H9 (cell line): ENCODE measurements around the gene KIF16B. TPM values are rescaled to one million over a fixed set of nuclear protein-coding genes. Genes with fewer than 3 reads are reported as not detected.

ENCODE experiments used
- DNase-seq: peaks from one replicate; pipeline ENCODE4 v3.0.0-alpha.2; 2017
- H2AFZ ChIP-seq: one replicate; pipeline ENCODE4 v1.6.1; 2013; ENCODE audit warnings: mild to moderate bottlenecking, low read length, control low read depth, moderate library complexity
- H2AK5ac ChIP-seq: 2 replicates; pipeline ENCODE4 v1.6.1; 2013; ENCODE audit warnings: low read length, control low read depth, mixed read lengths; ENCODE audit not compliant: insufficient read length
- H2BK120ac ChIP-seq: one replicate; pipeline ENCODE4 v1.6.1; 2013; ENCODE audit warnings: low read depth, mild to moderate bottlenecking, low read length, control low read depth, inconsistent platforms; ENCODE audit not compliant: poor library complexity, severe bottlenecking
- H2BK12ac ChIP-seq: 2 replicates; pipeline ENCODE4 v1.6.1; 2013; ENCODE audit warnings: low read length, control low read depth, mixed read lengths, low read depth; ENCODE audit not compliant: insufficient read length
- H2BK15ac ChIP-seq: 2 replicates; pipeline ENCODE4 v1.6.1; 2013; ENCODE audit warnings: low read depth, low read length, control low read depth
- H2BK20ac ChIP-seq: one replicate; pipeline ENCODE4 v1.6.1; 2013; ENCODE audit warnings: low read depth, mild to moderate bottlenecking, low read length, control low read depth, inconsistent platforms; ENCODE audit not compliant: poor library complexity, severe bottlenecking
- H2BK5ac ChIP-seq: 2 replicates; pipeline ENCODE4 v1.6.1; 2013; ENCODE audit warnings: low read length, control low read depth, mixed read lengths; ENCODE audit not compliant: insufficient read length
- H3K14ac ChIP-seq: 2 replicates; pipeline ENCODE4 v1.6.1; 2013; ENCODE audit warnings: low read length, control low read depth; ENCODE audit not compliant: insufficient read depth
- H3K18ac ChIP-seq: 2 replicates; pipeline ENCODE4 v1.6.1; 2013; ENCODE audit warnings: low read depth, mild to moderate bottlenecking, mixed read lengths, low read length, control low read depth; ENCODE audit not compliant: insufficient read length
- H3K23ac ChIP-seq: 2 replicates; pipeline ENCODE4 v1.6.1; 2013; ENCODE audit warnings: low read length, control low read depth, mixed read lengths, low read depth; ENCODE audit not compliant: insufficient read length
- H3K23me2 ChIP-seq: 2 replicates; pipeline ENCODE4 v1.6.1; 2013; ENCODE audit warnings: low read depth, mild to moderate bottlenecking, mixed read lengths, low read length, control low read depth; ENCODE audit not compliant: insufficient read length, poor library complexity, severe bottlenecking
- H3K27ac ChIP-seq: 2 replicates; pipeline ENCODE4 v1.5.1; 2013; ENCODE audit warnings: low read length, control low read depth, mixed read lengths, low read depth; ENCODE audit not compliant: insufficient read length
- H3K27me3 ChIP-seq: 2 replicates; pipeline ENCODE4 v1.6.1; 2013; ENCODE audit warnings: low read length, control low read depth, inconsistent platforms; ENCODE audit not compliant: insufficient read depth
- H3K4ac ChIP-seq: 2 replicates; pipeline ENCODE4 v1.6.1; 2013; ENCODE audit warnings: low read depth, mild to moderate bottlenecking, control low read depth, inconsistent platforms, low read length, moderate library complexity
- H3K4me1 ChIP-seq: 2 replicates; pipeline ENCODE4 v1.6.1; 2013; ENCODE audit warnings: low read length, control low read depth, inconsistent platforms; ENCODE audit not compliant: insufficient read depth
- H3K4me2 ChIP-seq: 2 replicates; pipeline ENCODE4 v1.6.1; 2013; ENCODE audit warnings: low read length, control low read depth, mixed read lengths; ENCODE audit not compliant: insufficient read length, insufficient read depth
- H3K56ac ChIP-seq: 2 replicates; pipeline ENCODE4 v1.6.1; 2013; ENCODE audit warnings: low read depth, mild to moderate bottlenecking, mixed read lengths, low read length, control low read depth; ENCODE audit not compliant: insufficient read length
- H3K79me1 ChIP-seq: 2 replicates; pipeline ENCODE4 v1.6.1; 2013; ENCODE audit warnings: low read depth, mild to moderate bottlenecking, moderate library complexity, low read length, control low read depth, inconsistent platforms; ENCODE audit not compliant: insufficient read depth, poor library complexity, severe bottlenecking
- H3K79me2 ChIP-seq: 2 replicates; pipeline ENCODE4 v1.6.1; 2013; ENCODE audit warnings: low read length, control low read depth, inconsistent platforms; ENCODE audit not compliant: insufficient read depth
- H3K9ac ChIP-seq: 2 replicates; pipeline ENCODE4 v1.6.1; 2013; ENCODE audit warnings: low read length, control low read depth, mixed read lengths; ENCODE audit not compliant: insufficient read length; ENCODE audit errors: extremely low read depth
- H3K9me3 ChIP-seq: one replicate; pipeline ENCODE4 v1.6.1; 2013; ENCODE audit warnings: low read depth, low read length, inconsistent platforms; ENCODE audit not compliant: control insufficient read depth
- H3T11ph ChIP-seq: one replicate; pipeline ENCODE4 v1.6.1; 2013; ENCODE audit warnings: mild to moderate bottlenecking, low read length, control low read depth, inconsistent platforms
- H4K20me1 ChIP-seq: one replicate; pipeline ENCODE4 v1.6.1; 2013; ENCODE audit not compliant: control insufficient read depth, insufficient read length, insufficient read depth
- H4K5ac ChIP-seq: 2 replicates; pipeline ENCODE4 v1.6.1; 2013; ENCODE audit warnings: low read depth, mild to moderate bottlenecking, mixed read lengths, low read length, control low read depth; ENCODE audit not compliant: insufficient read length
- H4K8ac ChIP-seq: replicated peaks from 2 replicates; pipeline ENCODE4 v1.6.1; 2013; ENCODE audit warnings: low read length, control low read depth, mixed read lengths, low read depth; ENCODE audit not compliant: insufficient read length
- H4K91ac ChIP-seq: 2 replicates; pipeline ENCODE4 v1.6.1; 2013; ENCODE audit warnings: low read depth, mild to moderate bottlenecking, moderate library complexity, mixed read lengths, low read length, control low read depth; ENCODE audit not compliant: insufficient read length
- H3K27ac Mint-ChIP-seq, 3 experiments: 2 replicates in 2 of 3; 3 replicates in 1 of 3; pipeline ENCODE4 v1.8.0; 2020 to 2021; ENCODE audit warnings: mixed read lengths in 3 of 3, mild to moderate bottlenecking in 1 of 3, moderate library complexity in 1 of 3
- H3K27me3 Mint-ChIP-seq: 2 replicates; pipeline ENCODE4 v1.8.0; 2021; ENCODE audit warnings: low read depth, mild to moderate bottlenecking, moderate library complexity, mixed read lengths
- H3K36me3 Mint-ChIP-seq, 3 experiments: 2 replicates in 2 of 3; 3 replicates in 1 of 3; pipeline ENCODE4 v1.8.0; 2020 to 2021; ENCODE audit warnings: low read depth in 3 of 3, mixed read lengths in 3 of 3; ENCODE audit not compliant: insufficient read depth in 1 of 3
- H3K4me1 Mint-ChIP-seq, 2 experiments: 2 replicates each; pipeline ENCODE4 v1.8.0; 2020; ENCODE audit warnings: mixed read lengths in 2 of 2
- H3K4me3 Mint-ChIP-seq, 2 experiments: 2 replicates in 1 of 2; 3 replicates in 1 of 2; pipeline ENCODE4 v1.8.0; 2020 to 2021; ENCODE audit warnings: mild to moderate bottlenecking in 2 of 2, mixed read lengths in 2 of 2, moderate library complexity in 1 of 2
- H3K9me3 Mint-ChIP-seq, 2 experiments: 2 replicates in 1 of 2; 3 replicates in 1 of 2; pipeline ENCODE4 v1.8.0; 2020; ENCODE audit warnings: mild to moderate bottlenecking in 2 of 2, mixed read lengths in 2 of 2, moderate library complexity in 1 of 2
- CTCF ChIP-seq: fragments of 200-600 bp; sonication (generic); conservative IDR thresholded peaks from 3 replicates; pipeline ENCODE4 v1.8.0; 2021; ENCODE audit warnings: antibody characterized with exemption, mild to moderate bottlenecking
- WGBS: extraction: QIAGEN DNeasy Blood & Tissue Kit; methylation state at CpG from one replicate; pipeline ENCODE4 v1.1.7; 2013; ENCODE audit warnings: missing lambda C conversion rate, low lambda C conversion rate, mixed read lengths; ENCODE audit not compliant: insufficient read length; ENCODE audit errors: extremely low coverage; 5-methylcytosine and 5-hydroxymethylcytosine counted together
- total RNA-seq: library from RNA; stranded (reverse); gene quantifications from 2 replicates; pipeline ENCODE4 v1.2.1, GENCODE V29; 2021

KIF16B gene
- total RNA-seq, 1 experiment from 2014 or later: 7.4 TPM

GRCh38 chr20:16229813-16230212 is 343.4 kb downstream of the KIF16B start:
- Histone ChIP-seq H2BK120ac (no peak overlapping the region), H4K8ac (no peak overlapping the region), H2BK15ac (no peak overlapping the region), H3K4me1 (no peaks in the 10 kb centered on the region), H3K56ac (no peak overlapping the region), H3K4ac (no peak overlapping the region), H3K14ac (no peak overlapping the region), H3K9ac (no peak overlapping the region), H3K27me3 (no peaks in the 10 kb centered on the region), H4K91ac (no peak overlapping the region), H2BK5ac (no peak overlapping the region), H4K20me1 (no peaks in the 10 kb centered on the region), H3K18ac (no peak overlapping the region), H2BK12ac (no peak overlapping the region), H3K23ac (no peak overlapping the region), H2AFZ (no peak overlapping the region), H2BK20ac (no peak overlapping the region), H4K5ac (no peak overlapping the region), H2AK5ac (no peak overlapping the region), H3K79me2 (no peaks in the 10 kb centered on the region), H3K4me2 (no peak overlapping the region), H3K27ac (no peak overlapping the region), H3K9me3 (no peaks in the 10 kb centered on the region), H3T11ph (no peak overlapping the region), H3K79me1 (no peaks in the 10 kb centered on the region), H3K23me2 (no peaks in the 10 kb centered on the region)
- Mint-ChIP-seq H3K4me3 (no peak overlapping the region), H3K27ac (no peak overlapping the region), H3K4me1 (peaks cover 0 to 1% of the 10 kb centered on the region in 2 experiments; a peak in 1 of 4 replicates), H3K9me3 (peaks cover 5 to 6% of the 10 kb centered on the region in 2 experiments), H3K27me3 (no peaks in the 10 kb centered on the region; the same call in 1 of the 2 replicates), H3K36me3 (peaks cover 3 to 10% (median 4%) of the 10 kb centered on the region in 3 experiments)
- no CpG with 5 or more reads among the region's 1 CpG for WGBS
- TF ChIP-seq CTCF: no peak
- no peak for DNase-seq
